Measurements from ENCODE around the gene GPBP1.

DNA sequence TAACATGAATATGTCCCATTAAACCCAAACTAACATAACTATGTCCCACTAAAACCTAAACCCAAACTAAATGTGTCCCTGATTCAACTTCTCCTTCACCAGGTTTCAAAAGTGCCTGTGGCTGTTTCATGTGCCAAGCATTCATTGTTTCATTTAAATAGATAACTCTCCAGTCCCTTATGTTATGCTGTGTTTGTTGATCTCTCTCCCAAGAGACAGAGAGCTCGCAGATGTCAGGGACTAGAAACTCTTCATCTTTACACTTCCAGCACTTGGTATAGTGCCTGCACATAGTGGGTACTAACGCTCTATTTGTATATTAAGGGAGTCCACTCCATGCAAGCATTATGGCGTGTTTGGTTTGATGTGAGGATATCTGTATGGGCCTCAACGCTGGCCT lies 118.0 kb downstream of the GPBP1 start:
- TF ChIP-seq EZH2phosphoT487 (IDR thresholded peaks at IDR 0.05; ENCODE audit: unreplicated experiment) (no peak), EZH2 (IDR thresholded peaks at IDR 0.05; ENCODE audit: low read depth, unreplicated experiment) (no peak), STAT1 (IDR thresholded peaks at IDR 0.05; ENCODE audit: unreplicated experiment) (no peak), POLR2AphosphoS5 (IDR thresholded peaks at IDR 0.05; ENCODE audit: low read depth) (no peak), JUNB (IDR thresholded peaks at IDR 0.05; ENCODE audit: unreplicated experiment) (no peak), CREB1 (CRISPR knock-in tag; IDR thresholded peaks at IDR 0.05; ENCODE audit: low read depth) (no peak), ZNF114 (CRISPR knock-in tag; IDR thresholded peaks at IDR 0.05) (no peak), ZNF331 (CRISPR knock-in tag; IDR thresholded peaks at IDR 0.05; ENCODE audit: low read depth) (no peak)
- TF ChIP-seq, protein P1, sequence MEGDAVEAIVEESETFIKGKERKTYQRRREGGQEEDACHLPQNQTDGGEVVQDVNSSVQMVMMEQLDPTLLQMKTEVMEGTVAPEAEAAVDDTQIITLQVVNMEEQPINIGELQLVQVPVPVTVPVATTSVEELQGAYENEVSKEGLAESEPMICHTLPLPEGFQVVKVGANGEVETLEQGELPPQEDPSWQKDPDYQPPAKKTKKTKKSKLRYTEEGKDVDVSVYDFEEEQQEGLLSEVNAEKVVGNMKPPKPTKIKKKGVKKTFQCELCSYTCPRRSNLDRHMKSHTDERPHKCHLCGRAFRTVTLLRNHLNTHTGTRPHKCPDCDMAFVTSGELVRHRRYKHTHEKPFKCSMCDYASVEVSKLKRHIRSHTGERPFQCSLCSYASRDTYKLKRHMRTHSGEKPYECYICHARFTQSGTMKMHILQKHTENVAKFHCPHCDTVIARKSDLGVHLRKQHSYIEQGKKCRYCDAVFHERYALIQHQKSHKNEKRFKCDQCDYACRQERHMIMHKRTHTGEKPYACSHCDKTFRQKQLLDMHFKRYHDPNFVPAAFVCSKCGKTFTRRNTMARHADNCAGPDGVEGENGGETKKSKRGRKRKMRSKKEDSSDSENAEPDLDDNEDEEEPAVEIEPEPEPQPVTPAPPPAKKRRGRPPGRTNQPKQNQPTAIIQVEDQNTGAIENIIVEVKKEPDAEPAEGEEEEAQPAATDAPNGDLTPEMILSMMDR (conservative IDR thresholded peaks at IDR 0.05; ENCODE audit: low read depth in 2 of 2) = no peak
- TF ChIP-seq, protein P2, sequence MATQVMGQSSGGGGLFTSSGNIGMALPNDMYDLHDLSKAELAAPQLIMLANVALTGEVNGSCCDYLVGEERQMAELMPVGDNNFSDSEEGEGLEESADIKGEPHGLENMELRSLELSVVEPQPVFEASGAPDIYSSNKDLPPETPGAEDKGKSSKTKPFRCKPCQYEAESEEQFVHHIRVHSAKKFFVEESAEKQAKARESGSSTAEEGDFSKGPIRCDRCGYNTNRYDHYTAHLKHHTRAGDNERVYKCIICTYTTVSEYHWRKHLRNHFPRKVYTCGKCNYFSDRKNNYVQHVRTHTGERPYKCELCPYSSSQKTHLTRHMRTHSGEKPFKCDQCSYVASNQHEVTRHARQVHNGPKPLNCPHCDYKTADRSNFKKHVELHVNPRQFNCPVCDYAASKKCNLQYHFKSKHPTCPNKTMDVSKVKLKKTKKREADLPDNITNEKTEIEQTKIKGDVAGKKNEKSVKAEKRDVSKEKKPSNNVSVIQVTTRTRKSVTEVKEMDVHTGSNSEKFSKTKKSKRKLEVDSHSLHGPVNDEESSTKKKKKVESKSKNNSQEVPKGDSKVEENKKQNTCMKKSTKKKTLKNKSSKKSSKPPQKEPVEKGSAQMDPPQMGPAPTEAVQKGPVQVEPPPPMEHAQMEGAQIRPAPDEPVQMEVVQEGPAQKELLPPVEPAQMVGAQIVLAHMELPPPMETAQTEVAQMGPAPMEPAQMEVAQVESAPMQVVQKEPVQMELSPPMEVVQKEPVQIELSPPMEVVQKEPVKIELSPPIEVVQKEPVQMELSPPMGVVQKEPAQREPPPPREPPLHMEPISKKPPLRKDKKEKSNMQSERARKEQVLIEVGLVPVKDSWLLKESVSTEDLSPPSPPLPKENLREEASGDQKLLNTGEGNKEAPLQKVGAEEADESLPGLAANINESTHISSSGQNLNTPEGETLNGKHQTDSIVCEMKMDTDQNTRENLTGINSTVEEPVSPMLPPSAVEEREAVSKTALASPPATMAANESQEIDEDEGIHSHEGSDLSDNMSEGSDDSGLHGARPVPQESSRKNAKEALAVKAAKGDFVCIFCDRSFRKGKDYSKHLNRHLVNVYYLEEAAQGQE (IDR thresholded peaks at IDR 0.05; ENCODE audit: unreplicated experiment) = no peak
- TF ChIP-seq, protein P3, sequence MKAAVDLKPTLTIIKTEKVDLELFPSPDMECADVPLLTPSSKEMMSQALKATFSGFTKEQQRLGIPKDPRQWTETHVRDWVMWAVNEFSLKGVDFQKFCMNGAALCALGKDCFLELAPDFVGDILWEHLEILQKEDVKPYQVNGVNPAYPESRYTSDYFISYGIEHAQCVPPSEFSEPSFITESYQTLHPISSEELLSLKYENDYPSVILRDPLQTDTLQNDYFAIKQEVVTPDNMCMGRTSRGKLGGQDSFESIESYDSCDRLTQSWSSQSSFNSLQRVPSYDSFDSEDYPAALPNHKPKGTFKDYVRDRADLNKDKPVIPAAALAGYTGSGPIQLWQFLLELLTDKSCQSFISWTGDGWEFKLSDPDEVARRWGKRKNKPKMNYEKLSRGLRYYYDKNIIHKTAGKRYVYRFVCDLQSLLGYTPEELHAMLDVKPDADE (IDR thresholded peaks at IDR 0.05) = no peak
- TF ChIP-seq, protein P4, sequence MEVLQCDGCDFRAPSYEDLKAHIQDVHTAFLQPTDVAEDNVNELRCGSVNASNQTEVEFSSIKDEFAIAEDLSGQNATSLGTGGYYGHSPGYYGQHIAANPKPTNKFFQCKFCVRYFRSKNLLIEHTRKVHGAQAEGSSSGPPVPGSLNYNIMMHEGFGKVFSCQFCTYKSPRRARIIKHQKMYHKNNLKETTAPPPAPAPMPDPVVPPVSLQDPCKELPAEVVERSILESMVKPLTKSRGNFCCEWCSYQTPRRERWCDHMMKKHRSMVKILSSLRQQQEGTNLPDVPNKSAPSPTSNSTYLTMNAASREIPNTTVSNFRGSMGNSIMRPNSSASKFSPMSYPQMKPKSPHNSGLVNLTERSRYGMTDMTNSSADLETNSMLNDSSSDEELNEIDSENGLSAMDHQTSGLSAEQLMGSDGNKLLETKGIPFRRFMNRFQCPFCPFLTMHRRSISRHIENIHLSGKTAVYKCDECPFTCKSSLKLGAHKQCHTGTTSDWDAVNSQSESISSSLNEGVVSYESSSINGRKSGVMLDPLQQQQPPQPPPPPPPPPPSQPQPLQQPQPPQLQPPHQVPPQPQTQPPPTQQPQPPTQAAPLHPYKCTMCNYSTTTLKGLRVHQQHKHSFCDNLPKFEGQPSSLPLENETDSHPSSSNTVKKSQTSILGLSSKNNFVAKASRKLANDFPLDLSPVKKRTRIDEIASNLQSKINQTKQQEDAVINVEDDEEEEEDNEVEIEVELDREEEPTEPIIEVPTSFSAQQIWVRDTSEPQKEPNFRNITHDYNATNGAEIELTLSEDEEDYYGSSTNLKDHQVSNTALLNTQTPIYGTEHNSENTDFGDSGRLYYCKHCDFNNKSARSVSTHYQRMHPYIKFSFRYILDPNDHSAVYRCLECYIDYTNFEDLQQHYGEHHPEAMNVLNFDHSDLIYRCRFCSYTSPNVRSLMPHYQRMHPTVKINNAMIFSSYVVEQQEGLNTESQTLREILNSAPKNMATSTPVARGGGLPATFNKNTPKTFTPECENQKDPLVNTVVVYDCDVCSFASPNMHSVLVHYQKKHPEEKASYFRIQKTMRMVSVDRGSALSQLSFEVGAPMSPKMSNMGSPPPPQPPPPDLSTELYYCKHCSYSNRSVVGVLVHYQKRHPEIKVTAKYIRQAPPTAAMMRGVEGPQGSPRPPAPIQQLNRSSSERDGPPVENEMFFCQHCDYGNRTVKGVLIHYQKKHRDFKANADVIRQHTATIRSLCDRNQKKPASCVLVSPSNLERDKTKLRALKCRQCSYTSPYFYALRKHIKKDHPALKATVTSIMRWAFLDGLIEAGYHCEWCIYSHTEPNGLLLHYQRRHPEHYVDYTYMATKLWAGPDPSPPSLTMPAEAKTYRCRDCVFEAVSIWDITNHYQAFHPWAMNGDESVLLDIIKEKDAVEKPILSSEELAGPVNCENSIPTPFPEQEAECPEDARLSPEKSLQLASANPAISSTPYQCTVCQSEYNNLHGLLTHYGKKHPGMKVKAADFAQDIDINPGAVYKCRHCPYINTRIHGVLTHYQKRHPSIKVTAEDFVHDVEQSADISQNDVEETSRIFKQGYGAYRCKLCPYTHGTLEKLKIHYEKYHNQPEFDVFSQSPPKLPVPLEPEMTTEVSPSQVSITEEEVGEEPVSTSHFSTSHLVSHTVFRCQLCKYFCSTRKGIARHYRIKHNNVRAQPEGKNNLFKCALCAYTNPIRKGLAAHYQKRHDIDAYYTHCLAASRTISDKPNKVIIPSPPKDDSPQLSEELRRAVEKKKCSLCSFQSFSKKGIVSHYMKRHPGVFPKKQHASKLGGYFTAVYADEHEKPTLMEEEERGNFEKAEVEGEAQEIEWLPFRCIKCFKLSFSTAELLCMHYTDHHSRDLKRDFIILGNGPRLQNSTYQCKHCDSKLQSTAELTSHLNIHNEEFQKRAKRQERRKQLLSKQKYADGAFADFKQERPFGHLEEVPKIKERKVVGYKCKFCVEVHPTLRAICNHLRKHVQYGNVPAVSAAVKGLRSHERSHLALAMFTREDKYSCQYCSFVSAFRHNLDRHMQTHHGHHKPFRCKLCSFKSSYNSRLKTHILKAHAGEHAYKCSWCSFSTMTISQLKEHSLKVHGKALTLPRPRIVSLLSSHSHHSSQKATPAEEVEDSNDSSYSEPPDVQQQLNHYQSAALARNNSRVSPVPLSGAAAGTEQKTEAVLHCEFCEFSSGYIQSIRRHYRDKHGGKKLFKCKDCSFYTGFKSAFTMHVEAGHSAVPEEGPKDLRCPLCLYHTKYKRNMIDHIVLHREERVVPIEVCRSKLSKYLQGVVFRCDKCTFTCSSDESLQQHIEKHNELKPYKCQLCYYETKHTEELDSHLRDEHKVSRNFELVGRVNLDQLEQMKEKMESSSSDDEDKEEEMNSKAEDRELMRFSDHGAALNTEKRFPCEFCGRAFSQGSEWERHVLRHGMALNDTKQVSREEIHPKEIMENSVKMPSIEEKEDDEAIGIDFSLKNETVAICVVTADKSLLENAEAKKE (CRISPR knock-in tag; IDR thresholded peaks at IDR 0.05) = no peak

All from GM23338 (cell line).